GM12873 (cell line): ENCODE measurements around the gene EXOSC10.

ENCODE experiments used
- CTCF ChIP-seq: IDR thresholded peaks from 2 replicates; pipeline ENCODE4 v1.5.1; 2012; ENCODE audit warnings: low read depth, mild to moderate bottlenecking, moderate library complexity, low read length, control low read depth; ENCODE audit not compliant: insufficient read depth; ENCODE audit errors: missing control alignments

Gene EXOSC10

GRCh38 chr1:11026052-11026451 is 73.6 kb downstream of the EXOSC10 start:
- no peak for TF ChIP-seq CTCF

GRCh38 chr1:11025618-11026017 is 74.1 kb downstream of the EXOSC10 start:
- no peak for TF ChIP-seq CTCF

- TF ChIP-seq CTCF: no peak
These were observed 74.8 kb downstream of the EXOSC10 start for GRCh38 chr1:11024874-11025203.

GRCh38 chr1:11024154-11024873 is 75.4 kb downstream of the EXOSC10 start:
- no peak for TF ChIP-seq CTCF

GRCh38 chr1:11023201-11023600 is 76.5 kb downstream of the EXOSC10 start:
- TF ChIP-seq CTCF: no peak

GRCh38 chr1:11019971-11020370 is 79.7 kb downstream of the EXOSC10 start:
- TF ChIP-seq CTCF: no peak
